NCI-H1930 (cell line): ENCODE data around the gene B3GALT2.

Experiments
- DNase-seq, 2 experiments: peaks; one replicate each; lab custom pipeline; 2025; lab: John Stamatoyannopoulos, UW

Gene B3GALT2

GRCh38 chr1:193183019-193183627 lies 3.3 kb downstream of the B3GALT2 start:
- DNase-seq = peak; percentile 12 to 44

- DNase-seq = no peak
Measured at GRCh38 chr1:193181985-193182384, 4.4 kb downstream of the B3GALT2 start.

- DNase-seq = no peak
Measured at GRCh38 chr1:193181536-193181935, 4.9 kb downstream of the B3GALT2 start.

- peak in 1 of 2 experiments; percentile 13 for DNase-seq
Measured at GRCh38 chr1:193179094-193179493, 7.3 kb downstream of the B3GALT2 start.

GRCh38 chr1:193176788-193177187 lies 9.6 kb downstream of the B3GALT2 start:
- peak in 1 of 2 experiments; percentile 28 for DNase-seq

GRCh38 chr1:193176113-193176512 lies 10.3 kb downstream of the B3GALT2 start:
- no peak for DNase-seq

- DNase-seq = no peak
Measured at GRCh38 chr1:193157360-193157759, 29.1 kb downstream of the B3GALT2 start.

GRCh38 chr1:193156822-193157142 lies 29.6 kb downstream of the B3GALT2 start:
- DNase-seq = no peak

- DNase-seq = no peak
Measured at GRCh38 chr1:193156117-193156821, 30.1 kb downstream of the B3GALT2 start.

GRCh38 chr1:193144999-193145398 lies 41.4 kb downstream of the B3GALT2 start:
- no peak for DNase-seq

GRCh38 chr1:193144361-193144938 lies 42.0 kb downstream of the B3GALT2 start:
- DNase-seq = no peak

- no peak for DNase-seq
Measured at GRCh38 chr1:193143285-193143684, 43.1 kb downstream of the B3GALT2 start.

- no peak for DNase-seq
Measured at GRCh38 chr1:193142409-193142808, 44.0 kb downstream of the B3GALT2 start.

GRCh38 chr1:193141804-193142203 lies 44.6 kb downstream of the B3GALT2 start:
- no peak for DNase-seq

GRCh38 chr1:193140254-193140653 lies 46.2 kb downstream of the B3GALT2 start:
- no peak for DNase-seq

GRCh38 chr1:193131266-193131860 lies 55.0 kb downstream of the B3GALT2 start:
- no peak for DNase-seq
